ENCODE measurements around the gene NAV3. TPM values are rescaled to one million over a fixed set of nuclear protein-coding genes. Genes with fewer than 3 reads are reported as not detected.

Gene NAV3
- polyA plus RNA-seq, 3 donors: 0.11 TPM; not detected in 2

DNA sequence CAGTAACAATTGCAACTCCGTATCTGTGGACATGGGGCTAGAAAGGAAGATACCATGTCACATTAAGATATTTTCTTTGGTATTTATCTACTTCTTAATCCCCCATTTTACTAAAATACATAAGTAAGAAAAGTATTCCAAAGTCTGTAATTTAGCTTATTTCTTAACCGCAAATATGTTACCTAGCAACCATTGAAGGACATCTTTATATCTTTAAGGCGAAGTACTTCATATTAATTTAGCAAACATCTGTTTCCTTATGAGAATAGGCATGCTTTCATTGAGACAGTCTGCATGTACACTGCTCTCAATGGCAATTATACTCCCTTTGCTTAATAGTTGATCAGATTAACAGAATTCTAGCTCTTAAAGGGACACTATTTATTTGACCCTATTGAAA is 88.8 kb downstream of the NAV3 start:
- no peak overlapping the region for H3K27ac Mint-ChIP-seq
- H3K9me3 ChIP-seq (replicated peaks in 1 of 2; ENCODE audit: control insufficient read depth in 1 of 2, insufficient read depth in 1 of 2, low read length in 2 of 2): no peaks in the 10 kb centered on the region
- H3K4me3 ChIP-seq (replicated peaks in 1 of 3; ENCODE audit: low read depth in 2 of 3, low read length in 3 of 3): no peak overlapping the region
- H3K4me2 ChIP-seq (replicated peaks; ENCODE audit: extremely low read depth, low read length, poor library complexity, severe bottlenecking): no peak overlapping the region
- no peak for DNase-seq
- H3K36me3 Mint-ChIP-seq: no peaks in the 10 kb centered on the region
- no peaks in the 10 kb centered on the region for H3K4me1 Mint-ChIP-seq
- no peak overlapping the region for H3K27ac ChIP-seq (ENCODE audit: low read depth in 1 of 2, low read length in 2 of 2)
- H3K79me2 ChIP-seq (ENCODE audit: insufficient read depth, low read length): no peaks in the 10 kb centered on the region
- no peaks in the 10 kb centered on the region for H3K4me1 ChIP-seq (ENCODE audit: control insufficient read depth in 1 of 2, insufficient read depth in 2 of 2, low read length in 2 of 2)
- intact Hi-C loops (cut with micrococcal nuclease): no loop called here
- no CpG with 5 or more reads among the region's 3 CpGs for WGBS (ENCODE audit: insufficient coverage)
- no peak overlapping the region for H2AFZ ChIP-seq (ENCODE audit: insufficient read depth, low read depth, low read length, poor library complexity, severe bottlenecking)
- H3K36me3 ChIP-seq (replicated peaks in 1 of 2; ENCODE audit: control insufficient read depth in 1 of 2, insufficient read depth in 2 of 2, low read length in 2 of 2): no peaks in the 10 kb centered on the region
- H3K9me3 Mint-ChIP-seq: peaks cover 0 to 2% (median 0%) of the 10 kb centered on the region in 7 donors
- H3K27me3 ChIP-seq (ENCODE audit: control insufficient read depth in 2 of 2, insufficient read depth in 2 of 2, low read length in 2 of 2): no peaks in the 10 kb centered on the region
- no peak overlapping the region for H3K9ac ChIP-seq (ENCODE audit: insufficient read depth, low read length, poor library complexity, severe bottlenecking)
- H3K4me3 Mint-ChIP-seq: no peak overlapping the region
- no peaks in the 10 kb centered on the region for H4K20me1 ChIP-seq (ENCODE audit: insufficient read depth, low read length)
- peaks cover 0 to 3% (median 2%) of the 10 kb centered on the region in 3 donors for H3K27me3 Mint-ChIP-seq (ENCODE audit: low read depth in 3 of 3)
- TF ChIP-seq, protein P1, sequence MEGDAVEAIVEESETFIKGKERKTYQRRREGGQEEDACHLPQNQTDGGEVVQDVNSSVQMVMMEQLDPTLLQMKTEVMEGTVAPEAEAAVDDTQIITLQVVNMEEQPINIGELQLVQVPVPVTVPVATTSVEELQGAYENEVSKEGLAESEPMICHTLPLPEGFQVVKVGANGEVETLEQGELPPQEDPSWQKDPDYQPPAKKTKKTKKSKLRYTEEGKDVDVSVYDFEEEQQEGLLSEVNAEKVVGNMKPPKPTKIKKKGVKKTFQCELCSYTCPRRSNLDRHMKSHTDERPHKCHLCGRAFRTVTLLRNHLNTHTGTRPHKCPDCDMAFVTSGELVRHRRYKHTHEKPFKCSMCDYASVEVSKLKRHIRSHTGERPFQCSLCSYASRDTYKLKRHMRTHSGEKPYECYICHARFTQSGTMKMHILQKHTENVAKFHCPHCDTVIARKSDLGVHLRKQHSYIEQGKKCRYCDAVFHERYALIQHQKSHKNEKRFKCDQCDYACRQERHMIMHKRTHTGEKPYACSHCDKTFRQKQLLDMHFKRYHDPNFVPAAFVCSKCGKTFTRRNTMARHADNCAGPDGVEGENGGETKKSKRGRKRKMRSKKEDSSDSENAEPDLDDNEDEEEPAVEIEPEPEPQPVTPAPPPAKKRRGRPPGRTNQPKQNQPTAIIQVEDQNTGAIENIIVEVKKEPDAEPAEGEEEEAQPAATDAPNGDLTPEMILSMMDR (IDR thresholded peaks at IDR 0.05): no peak

DNA sequence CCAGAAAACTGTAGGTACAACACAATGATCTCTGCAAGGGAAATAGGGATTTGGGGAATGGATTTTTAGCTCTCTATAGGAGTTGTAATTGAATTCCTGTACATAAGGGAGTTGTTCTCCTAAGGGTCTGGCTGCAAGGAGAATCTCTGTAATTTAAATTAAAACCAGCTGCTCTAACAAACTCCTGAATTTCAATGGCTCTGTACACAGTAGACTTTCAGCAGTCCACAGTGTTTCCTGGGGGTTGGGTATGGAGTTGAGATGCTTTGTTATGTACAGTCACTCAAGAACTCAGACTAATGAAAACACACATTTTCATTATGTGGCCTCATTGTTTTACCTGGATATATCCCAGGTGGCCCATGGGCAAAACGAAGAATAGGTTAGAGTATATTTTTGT is 93.2 kb downstream of the NAV3 start:
- intact Hi-C loops (cut with micrococcal nuclease): no loop called here

More for the DNA sequence above, 93.2 kb downstream of the NAV3 start:
- Histone ChIP-seq H3K4me3 (replicated peaks in 1 of 3; ENCODE audit: low read depth in 2 of 3, low read length in 3 of 3) (no peak overlapping the region), H3K9me3 (replicated peaks in 1 of 2; ENCODE audit: control insufficient read depth in 1 of 2, insufficient read depth in 1 of 2, low read length in 2 of 2) (no peaks in the 10 kb centered on the region), H3K9ac (ENCODE audit: insufficient read depth, low read length, poor library complexity, severe bottlenecking) (no peak overlapping the region), H4K20me1 (ENCODE audit: insufficient read depth, low read length) (no peaks in the 10 kb centered on the region), H3K27me3 (ENCODE audit: control insufficient read depth in 2 of 2, insufficient read depth in 2 of 2, low read length in 2 of 2) (no peaks in the 10 kb centered on the region), H3K27ac (ENCODE audit: low read depth in 1 of 2, low read length in 2 of 2) (no peak overlapping the region), H3K4me1 (ENCODE audit: control insufficient read depth in 1 of 2, insufficient read depth in 2 of 2, low read length in 2 of 2) (no peaks in the 10 kb centered on the region), H3K36me3 (replicated peaks in 1 of 2; ENCODE audit: control insufficient read depth in 1 of 2, insufficient read depth in 2 of 2, low read length in 2 of 2) (no peaks in the 10 kb centered on the region), H3K79me2 (ENCODE audit: insufficient read depth, low read length) (no peaks in the 10 kb centered on the region), H3K4me2 (replicated peaks; ENCODE audit: extremely low read depth, low read length, poor library complexity, severe bottlenecking) (no peak overlapping the region), H2AFZ (ENCODE audit: insufficient read depth, low read depth, low read length, poor library complexity, severe bottlenecking) (no peak overlapping the region)
- peaks cover 0 to 2% (median 0%) of the 10 kb centered on the region in 7 donors for H3K9me3 Mint-ChIP-seq
- TF ChIP-seq, protein P1 (IDR thresholded peaks at IDR 0.05): no peak
- H3K4me1 Mint-ChIP-seq: no peaks in the 10 kb centered on the region
- no peak overlapping the region for H3K4me3 Mint-ChIP-seq
- DNase-seq: no peak
- peaks cover 3 to 6% (median 3%) of the 10 kb centered on the region in 3 donors for H3K27me3 Mint-ChIP-seq (ENCODE audit: low read depth in 3 of 3)
- no CpG with 5 or more reads among the region's 1 CpG for WGBS (ENCODE audit: insufficient coverage)
- H3K27ac Mint-ChIP-seq: no peak overlapping the region
- no peaks in the 10 kb centered on the region for H3K36me3 Mint-ChIP-seq

Data from CD14-positive monocyte (primary cell).